Measurements from ENCODE around the gene TFR2.

DNA sequence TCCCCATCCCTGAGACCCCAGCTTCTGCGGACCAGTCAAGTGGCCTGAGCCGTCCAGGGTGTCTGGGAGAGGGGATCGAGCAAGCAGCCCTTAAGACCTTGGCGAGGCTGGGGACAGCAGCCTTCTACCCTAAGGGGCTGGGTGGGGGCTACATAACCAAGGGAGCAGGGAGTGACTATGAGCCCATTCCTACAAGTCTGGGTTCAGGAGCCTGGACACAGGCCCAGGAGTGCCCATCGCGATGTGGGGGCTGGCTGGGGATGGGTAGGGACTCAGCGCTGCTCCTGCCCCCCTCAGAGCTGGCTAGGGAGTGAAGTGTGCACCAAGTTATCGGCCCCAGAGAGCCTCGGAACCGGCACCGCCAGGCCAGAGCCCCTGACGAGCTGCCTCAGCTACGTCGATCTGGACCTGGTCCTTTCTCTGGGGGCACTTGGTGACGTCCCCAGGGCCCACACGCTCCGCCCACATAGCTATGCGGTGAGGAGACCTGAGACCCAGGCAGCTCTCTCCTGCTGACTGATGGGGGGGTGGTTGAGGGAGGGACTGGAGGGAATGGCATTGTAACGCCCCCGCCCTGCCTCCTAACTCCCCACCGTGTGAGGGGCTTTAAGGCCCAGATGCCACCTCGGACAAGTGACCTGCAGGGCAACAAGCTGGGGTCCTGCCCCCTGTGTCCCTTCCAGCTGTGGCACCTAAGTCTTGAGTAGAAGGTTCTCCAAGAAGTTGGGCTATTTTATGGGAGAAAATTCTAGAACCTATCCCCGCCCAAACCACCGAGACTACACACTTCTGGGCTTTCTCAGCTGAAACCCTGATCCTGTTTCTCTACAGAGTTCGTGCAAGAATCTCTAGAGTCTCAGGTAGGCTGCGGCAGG lies 70.2 kb downstream of the TFR2 start:
- no peak for TF ChIP-seq EZH2 (IDR thresholded peaks at IDR 0.05; ENCODE audit: low read depth)
- TF ChIP-seq, protein P1, sequence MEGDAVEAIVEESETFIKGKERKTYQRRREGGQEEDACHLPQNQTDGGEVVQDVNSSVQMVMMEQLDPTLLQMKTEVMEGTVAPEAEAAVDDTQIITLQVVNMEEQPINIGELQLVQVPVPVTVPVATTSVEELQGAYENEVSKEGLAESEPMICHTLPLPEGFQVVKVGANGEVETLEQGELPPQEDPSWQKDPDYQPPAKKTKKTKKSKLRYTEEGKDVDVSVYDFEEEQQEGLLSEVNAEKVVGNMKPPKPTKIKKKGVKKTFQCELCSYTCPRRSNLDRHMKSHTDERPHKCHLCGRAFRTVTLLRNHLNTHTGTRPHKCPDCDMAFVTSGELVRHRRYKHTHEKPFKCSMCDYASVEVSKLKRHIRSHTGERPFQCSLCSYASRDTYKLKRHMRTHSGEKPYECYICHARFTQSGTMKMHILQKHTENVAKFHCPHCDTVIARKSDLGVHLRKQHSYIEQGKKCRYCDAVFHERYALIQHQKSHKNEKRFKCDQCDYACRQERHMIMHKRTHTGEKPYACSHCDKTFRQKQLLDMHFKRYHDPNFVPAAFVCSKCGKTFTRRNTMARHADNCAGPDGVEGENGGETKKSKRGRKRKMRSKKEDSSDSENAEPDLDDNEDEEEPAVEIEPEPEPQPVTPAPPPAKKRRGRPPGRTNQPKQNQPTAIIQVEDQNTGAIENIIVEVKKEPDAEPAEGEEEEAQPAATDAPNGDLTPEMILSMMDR (conservative IDR thresholded peaks at IDR 0.05) = no peak
